Measurements from ENCODE around the gene POU2F2. TPM values are rescaled to one million over a fixed set of nuclear protein-coding genes. Genes with fewer than 3 reads are reported as not detected.

POU2F2 gene
- total and polyA plus RNA-seq, 9 of the 15 experiments (the other 6 are each of a cell fraction or from before 2014, with no cell fraction given) = 0.03 to 0.68 (median 0.14) TPM

- no peak for TF ChIP-seq NCOA1 (IDR thresholded peaks at IDR 0.05; ENCODE audit: low read depth)
- TF ChIP-seq ETV6 (IDR thresholded peaks at IDR 0.05; ENCODE audit: borderline replicate concordance in 1 of 2, low read depth in 2 of 2, low read length in 1 of 2) = no peak
- no peak for TF ChIP-seq ETV6 (CRISPR knock-in tag; IDR thresholded peaks at IDR 0.05; ENCODE audit: borderline replicate concordance)
- no peak; the same call in 1 of the 2 replicates for TF ChIP-seq MTA1 (IDR thresholded peaks at IDR 0.05; ENCODE audit: borderline replicate concordance)
- no peak for TF ChIP-seq PHB (CRISPR knock-in tag; IDR thresholded peaks at IDR 0.05)
- TF ChIP-seq, protein P1, sequence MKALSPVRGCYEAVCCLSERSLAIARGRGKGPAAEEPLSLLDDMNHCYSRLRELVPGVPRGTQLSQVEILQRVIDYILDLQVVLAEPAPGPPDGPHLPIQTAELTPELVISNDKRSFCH (CRISPR knock-in tag; IDR thresholded peaks at IDR 0.05) = no peak
- TF ChIP-seq, protein P1 (tag; IDR thresholded peaks at IDR 0.05) = no peak
- TF ChIP-seq SIX5 (IDR thresholded peaks at IDR 0.05; ENCODE audit: borderline replicate concordance in 1 of 2, insufficient read depth in 1 of 2, low read depth in 1 of 2, low read length in 2 of 2) = no peak
- TF ChIP-seq STAT5B (CRISPR knock-in tag; IDR thresholded peaks at IDR 0.05) = no peak
- no peak for TF ChIP-seq ETS2 (tag; IDR thresholded peaks at IDR 0.05; ENCODE audit: borderline replicate concordance, poor library complexity, severe bottlenecking)
- no peak; the same call in 1 of the 2 replicates for TF ChIP-seq CGGBP1 (CRISPR knock-in tag; IDR thresholded peaks at IDR 0.05)
- peak; percentile 79 for TF ChIP-seq CCNT2 (IDR thresholded peaks at IDR 0.05; ENCODE audit: borderline replicate concordance, extremely low read depth, insufficient read length, low read depth, low read length)
- TF ChIP-seq ZNF511 (CRISPR knock-in tag; IDR thresholded peaks at IDR 0.05) = peak; percentile 44; the same call in 1 of the 2 replicates
- TF ChIP-seq ZNF24 (IDR thresholded peaks at IDR 0.05) = no peak
- no peak for TF ChIP-seq ZNF551 (CRISPR knock-in tag; IDR thresholded peaks at IDR 0.05)
- TF ChIP-seq ZC3H11A (IDR thresholded peaks at IDR 0.05; ENCODE audit: low read depth, low read length) = no peak
- TF ChIP-seq CREB5 (CRISPR knock-in tag; IDR thresholded peaks at IDR 0.05) = peak; percentile 72; the same call in 1 of the 2 replicates
- no peak for TF ChIP-seq HNRNPH1 (optimal IDR thresholded peaks at IDR 0.05; ENCODE audit: low read depth, low read length)
- peak; percentile 81; the same call in 1 of the 2 replicates for TF ChIP-seq PML (IDR thresholded peaks at IDR 0.05; ENCODE audit: low read length)
- TF ChIP-seq, protein P2, sequence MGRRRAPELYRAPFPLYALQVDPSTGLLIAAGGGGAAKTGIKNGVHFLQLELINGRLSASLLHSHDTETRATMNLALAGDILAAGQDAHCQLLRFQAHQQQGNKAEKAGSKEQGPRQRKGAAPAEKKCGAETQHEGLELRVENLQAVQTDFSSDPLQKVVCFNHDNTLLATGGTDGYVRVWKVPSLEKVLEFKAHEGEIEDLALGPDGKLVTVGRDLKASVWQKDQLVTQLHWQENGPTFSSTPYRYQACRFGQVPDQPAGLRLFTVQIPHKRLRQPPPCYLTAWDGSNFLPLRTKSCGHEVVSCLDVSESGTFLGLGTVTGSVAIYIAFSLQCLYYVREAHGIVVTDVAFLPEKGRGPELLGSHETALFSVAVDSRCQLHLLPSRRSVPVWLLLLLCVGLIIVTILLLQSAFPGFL (CRISPR knock-in tag; IDR thresholded peaks at IDR 0.05) = no peak
- TF ChIP-seq, protein P3, sequence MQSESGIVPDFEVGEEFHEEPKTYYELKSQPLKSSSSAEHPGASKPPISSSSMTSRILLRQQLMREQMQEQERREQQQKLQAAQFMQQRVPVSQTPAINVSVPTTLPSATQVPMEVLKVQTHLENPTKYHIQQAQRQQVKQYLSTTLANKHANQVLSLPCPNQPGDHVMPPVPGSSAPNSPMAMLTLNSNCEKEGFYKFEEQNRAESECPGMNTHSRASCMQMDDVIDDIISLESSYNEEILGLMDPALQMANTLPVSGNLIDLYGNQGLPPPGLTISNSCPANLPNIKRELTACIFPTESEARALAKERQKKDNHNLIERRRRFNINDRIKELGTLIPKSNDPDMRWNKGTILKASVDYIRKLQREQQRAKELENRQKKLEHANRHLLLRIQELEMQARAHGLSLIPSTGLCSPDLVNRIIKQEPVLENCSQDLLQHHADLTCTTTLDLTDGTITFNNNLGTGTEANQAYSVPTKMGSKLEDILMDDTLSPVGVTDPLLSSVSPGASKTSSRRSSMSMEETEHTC (IDR thresholded peaks at IDR 0.05) = no peak
Measured at GRCh38 chr19:42075616-42076379, 56.4 kb downstream of the POU2F2 start, which contains the start of gene ZNF574 (continued).

All from K562 (cell line).